ENCODE measurements around the gene OLFML3.
"Not testable (repeated sequence)": the region's sequence is repeated elsewhere in the genome, so short reads cannot be mapped to it uniquely, and the experiment has no call there.

OLFML3 gene

GRCh38 chr1:113993766-113994165 lies 14.5 kb downstream of the OLFML3 start:
- no peak overlapping the region for H3K27ac ChIP-seq (ENCODE audit: low read length)
- H3K9me3 ChIP-seq (ENCODE audit: insufficient read depth, low read depth, low read length), result peaks cover 11% of the 10 kb centered on the region; the same call in 1 of the 2 replicates
- H3K27me3 ChIP-seq (ENCODE audit: insufficient read depth, low read length), result peaks cover 9% of the 10 kb centered on the region; the same call in 1 of the 2 replicates
- no peak overlapping the region for H3K4me3 ChIP-seq (ENCODE audit: low read length)
- no peak overlapping the region for H3K9ac ChIP-seq (ENCODE audit: low read depth, low read length)
- H3K4me1 ChIP-seq (ENCODE audit: insufficient read depth, low read length), result no peaks in the 10 kb centered on the region
- H3K36me3 ChIP-seq (ENCODE audit: insufficient read depth, low read depth, low read length), result no peaks in the 10 kb centered on the region

- H3K27ac ChIP-seq (ENCODE audit: low read length), result no peak overlapping the region
- H3K4me3 ChIP-seq (ENCODE audit: low read length), result no peak overlapping the region
- peaks cover 5% of the 10 kb centered on the region; the same call in 1 of the 2 replicates for H3K4me1 ChIP-seq (ENCODE audit: insufficient read depth, low read length)
- peaks cover 11% of the 10 kb centered on the region; the same call in 1 of the 2 replicates for H3K9me3 ChIP-seq (ENCODE audit: insufficient read depth, low read depth, low read length)
- no peaks in the 10 kb centered on the region for H3K36me3 ChIP-seq (ENCODE audit: insufficient read depth, low read depth, low read length)
- no peaks in the 10 kb centered on the region for H3K27me3 ChIP-seq (ENCODE audit: insufficient read depth, low read length)
- H3K9ac ChIP-seq (ENCODE audit: low read depth, low read length), result no peak overlapping the region
These were observed 16.1 kb downstream of the OLFML3 start for GRCh38 chr1:113995382-113995781.

GRCh38 chr1:113998361-113998760 lies 19.1 kb downstream of the OLFML3 start:
- Histone ChIP-seq H3K4me3 (ENCODE audit: low read length) (no peak overlapping the region), H3K36me3 (ENCODE audit: insufficient read depth, low read depth, low read length) (no peaks in the 10 kb centered on the region), H3K27me3 (ENCODE audit: insufficient read depth, low read length) (no peaks in the 10 kb centered on the region), H3K4me1 (ENCODE audit: insufficient read depth, low read length) (peaks cover 16% of the 10 kb centered on the region; the same call in 1 of the 2 replicates), H3K27ac (ENCODE audit: low read length) (no peak overlapping the region), H3K9ac (ENCODE audit: low read depth, low read length) (no peak overlapping the region), H3K9me3 (ENCODE audit: insufficient read depth, low read depth, low read length) (peaks cover 11% of the 10 kb centered on the region; the same call in 1 of the 2 replicates)

- Histone ChIP-seq H3K4me3 (ENCODE audit: low read length) (no peak overlapping the region), H3K36me3 (ENCODE audit: insufficient read depth, low read depth, low read length) (no peaks in the 10 kb centered on the region), H3K27me3 (ENCODE audit: insufficient read depth, low read length) (no peaks in the 10 kb centered on the region), H3K27ac (ENCODE audit: low read length) (no peak overlapping the region), H3K9me3 (ENCODE audit: insufficient read depth, low read depth, low read length) (peaks cover 11% of the 10 kb centered on the region; the same call in 1 of the 2 replicates), H3K4me1 (ENCODE audit: insufficient read depth, low read length) (peaks cover 16% of the 10 kb centered on the region; the same call in 1 of the 2 replicates), H3K9ac (ENCODE audit: low read depth, low read length) (no peak overlapping the region)
These were observed 20.0 kb downstream of the OLFML3 start for GRCh38 chr1:113999233-113999632.

GRCh38 chr1:113999799-114000198 lies 20.5 kb downstream of the OLFML3 start:
- Histone ChIP-seq H3K4me1 (ENCODE audit: insufficient read depth, low read length) (peaks cover 16% of the 10 kb centered on the region; the same call in 1 of the 2 replicates), H3K36me3 (ENCODE audit: insufficient read depth, low read depth, low read length) (no peaks in the 10 kb centered on the region), H3K9me3 (ENCODE audit: insufficient read depth, low read depth, low read length) (peaks cover 12% of the 10 kb centered on the region; the same call in 1 of the 2 replicates), H3K4me3 (ENCODE audit: low read length) (no peak overlapping the region), H3K9ac (ENCODE audit: low read depth, low read length) (no peak overlapping the region), H3K27me3 (ENCODE audit: insufficient read depth, low read length) (no peaks in the 10 kb centered on the region), H3K27ac (ENCODE audit: low read length) (no peak overlapping the region)

- H3K27ac ChIP-seq (ENCODE audit: low read length), result no peak overlapping the region
- no peak overlapping the region for H3K9ac ChIP-seq (ENCODE audit: low read depth, low read length)
- H3K27me3 ChIP-seq (ENCODE audit: insufficient read depth, low read length), result no peaks in the 10 kb centered on the region
- H3K4me1 ChIP-seq (ENCODE audit: insufficient read depth, low read length), result peaks cover 16% of the 10 kb centered on the region; the same call in 1 of the 2 replicates
- H3K4me3 ChIP-seq (ENCODE audit: low read length), result no peak overlapping the region
- H3K9me3 ChIP-seq (ENCODE audit: insufficient read depth, low read depth, low read length), result peaks cover 5% of the 10 kb centered on the region; the same call in 1 of the 2 replicates
- no peaks in the 10 kb centered on the region for H3K36me3 ChIP-seq (ENCODE audit: insufficient read depth, low read depth, low read length)
These were observed 21.1 kb downstream of the OLFML3 start for GRCh38 chr1:114000406-114000805.

GRCh38 chr1:114002492-114003239 lies 23.4 kb downstream of the OLFML3 start:
- H3K27me3 ChIP-seq (ENCODE audit: insufficient read depth, low read length), result no peaks in the 10 kb centered on the region
- 0 out of 2 replicates have a peak, but pooled peaks cover 2% of the 10 kb centered on the region for H3K9me3 ChIP-seq (ENCODE audit: insufficient read depth, low read depth, low read length)
- no peak overlapping the region for H3K4me3 ChIP-seq (ENCODE audit: low read length)
- H3K4me1 ChIP-seq (ENCODE audit: insufficient read depth, low read length), result peaks cover 18% of the 10 kb centered on the region; the same call in 1 of the 2 replicates
- H3K9ac ChIP-seq (ENCODE audit: low read depth, low read length), result no peak overlapping the region
- no peaks in the 10 kb centered on the region for H3K36me3 ChIP-seq (ENCODE audit: insufficient read depth, low read depth, low read length)
- H3K27ac ChIP-seq (ENCODE audit: low read length), result no peak overlapping the region

- Histone ChIP-seq H3K27me3 (ENCODE audit: insufficient read depth, low read length) (no peaks in the 10 kb centered on the region), H3K4me3 (ENCODE audit: low read length) (no peak overlapping the region), H3K9me3 (ENCODE audit: insufficient read depth, low read depth, low read length) (0 out of 2 replicates have a peak, but pooled peaks cover 2% of the 10 kb centered on the region), H3K4me1 (ENCODE audit: insufficient read depth, low read length) (peaks cover 26% of the 10 kb centered on the region; the same call in 1 of the 2 replicates), H3K27ac (ENCODE audit: low read length) (no peak overlapping the region), H3K9ac (ENCODE audit: low read depth, low read length) (no peak overlapping the region), H3K36me3 (ENCODE audit: insufficient read depth, low read depth, low read length) (no peaks in the 10 kb centered on the region)
These were observed 24.2 kb downstream of the OLFML3 start for GRCh38 chr1:114003431-114003830.

GRCh38 chr1:114006825-114007224 lies 27.6 kb downstream of the OLFML3 start:
- not testable (repeated sequence) for H3K4me3 ChIP-seq (ENCODE audit: low read length); H3K36me3 ChIP-seq (ENCODE audit: insufficient read depth, low read depth, low read length); H3K27me3 ChIP-seq (ENCODE audit: insufficient read depth, low read length); H3K27ac ChIP-seq (ENCODE audit: low read length); H3K9ac ChIP-seq (ENCODE audit: low read depth, low read length); H3K9me3 ChIP-seq (ENCODE audit: insufficient read depth, low read depth, low read length)
- H3K4me1 ChIP-seq (ENCODE audit: insufficient read depth, low read length), result peaks cover 20% of the 10 kb centered on the region; the same call in 1 of the 2 replicates

- peaks cover 11% of the 10 kb centered on the region; the same call in 1 of the 2 replicates for H3K4me1 ChIP-seq (ENCODE audit: insufficient read depth, low read length)
- H3K36me3 ChIP-seq (ENCODE audit: insufficient read depth, low read depth, low read length), result no peaks in the 10 kb centered on the region
- no peak overlapping the region for H3K4me3 ChIP-seq (ENCODE audit: low read length)
- H3K9ac ChIP-seq (ENCODE audit: low read depth, low read length), result no peak overlapping the region
- no peaks in the 10 kb centered on the region for H3K27me3 ChIP-seq (ENCODE audit: insufficient read depth, low read length)
- no peak overlapping the region for H3K27ac ChIP-seq (ENCODE audit: low read length)
- 0 out of 2 replicates have a peak, but pooled peaks cover 2% of the 10 kb centered on the region for H3K9me3 ChIP-seq (ENCODE audit: insufficient read depth, low read depth, low read length)
These were observed 29.2 kb downstream of the OLFML3 start for GRCh38 chr1:114008480-114008941.

GRCh38 chr1:114008993-114009392 lies 29.7 kb downstream of the OLFML3 start:
- Histone ChIP-seq H3K4me1 (ENCODE audit: insufficient read depth, low read length) (peaks cover 11% of the 10 kb centered on the region; the same call in 1 of the 2 replicates), H3K9me3 (ENCODE audit: insufficient read depth, low read depth, low read length) (0 out of 2 replicates have a peak, but pooled peaks cover 2% of the 10 kb centered on the region)

GRCh38 chr1:114009393-114009792 lies 30.1 kb downstream of the OLFML3 start:
- H3K27me3 ChIP-seq (ENCODE audit: insufficient read depth, low read length), result no peaks in the 10 kb centered on the region
- H3K27ac ChIP-seq (ENCODE audit: low read length), result no peak overlapping the region
- peaks cover 11% of the 10 kb centered on the region; the same call in 1 of the 2 replicates for H3K4me1 ChIP-seq (ENCODE audit: insufficient read depth, low read length)
- no peaks in the 10 kb centered on the region for H3K36me3 ChIP-seq (ENCODE audit: insufficient read depth, low read depth, low read length)
- 0 out of 2 replicates have a peak, but pooled peaks cover under 1% of the 10 kb centered on the region for H3K9me3 ChIP-seq (ENCODE audit: insufficient read depth, low read depth, low read length)
- no peak overlapping the region for H3K9ac ChIP-seq (ENCODE audit: low read depth, low read length)
- H3K4me3 ChIP-seq (ENCODE audit: low read length), result no peak overlapping the region

More at GRCh38 chr1:114008993-114009392, 29.7 kb downstream of the OLFML3 start:
- H3K27ac ChIP-seq (ENCODE audit: low read length), result no peak overlapping the region
- H3K36me3 ChIP-seq (ENCODE audit: insufficient read depth, low read depth, low read length), result no peaks in the 10 kb centered on the region
- no peak overlapping the region for H3K4me3 ChIP-seq (ENCODE audit: low read length)
- no peak overlapping the region for H3K9ac ChIP-seq (ENCODE audit: low read depth, low read length)
- H3K27me3 ChIP-seq (ENCODE audit: insufficient read depth, low read length), result no peaks in the 10 kb centered on the region

All from iPS-20b (cell line).